Activated naive CD8-positive, alpha-beta T cell treated with anti-CD3 and anti-CD28 coated beads, Interleukin-2, amount 10 ng/mL, durations not matched to agents 7 days and 5 days (primary cell): ENCODE results near the gene SLC6A17. TPM values are rescaled to one million over a fixed set of nuclear protein-coding genes. Genes with fewer than 3 reads are reported as not detected.

ENCODE experiments used
- ATAC-seq: fragments of 150-1000 bp; cut with Tn5 transposase; one replicate; pipeline ENCODE4 v1.10.0; 2021; ENCODE audit warnings: low read depth, moderate library complexity
- POLR2A ChIA-PET: fragments of 350-600 bp; sonication (Branson Sonifier 250); formaldehyde crosslinking; loops from one replicate; lab custom pipeline; 2021; ENCODE audit warnings: antibody characterized with exemption; lab: Charles Lee
- DNase-seq: peaks from one replicate; pipeline ENCODE4 v3.0.0; 2021
- H3K27ac Mint-ChIP-seq: one replicate; pipeline ENCODE4 v1.8.0; 2022; ENCODE audit warnings: mild to moderate bottlenecking, mixed read lengths
- H3K27me3 Mint-ChIP-seq: one replicate; pipeline ENCODE4 v1.8.0; 2022; ENCODE audit warnings: mild to moderate bottlenecking, moderate library complexity, mixed read lengths
- H3K36me3 Mint-ChIP-seq: one replicate; pipeline ENCODE4 v1.8.0; 2021; ENCODE audit warnings: mild to moderate bottlenecking, mixed read lengths
- H3K4me1 Mint-ChIP-seq: one replicate; pipeline ENCODE4 v1.8.0; 2021; ENCODE audit warnings: mixed read lengths
- H3K4me3 Mint-ChIP-seq: one replicate; pipeline ENCODE4 v1.8.0; 2022; ENCODE audit warnings: mild to moderate bottlenecking, moderate library complexity, mixed read lengths
- H3K9me3 Mint-ChIP-seq: one replicate; pipeline ENCODE4 v1.8.0; 2021; ENCODE audit warnings: mixed read lengths
- total RNA-seq, 2 experiments: library from RNA; stranded (reverse); gene quantifications; one replicate each; pipeline ENCODE4 v1.2.3, GENCODE V29; 2021

The SLC6A17 gene
- total RNA-seq, 2 experiments from 2014 or later = not detected

GRCh38 chr1:110120960-110121561 is 29.2 kb upstream of the SLC6A17 start:
- Mint-ChIP-seq H3K4me3 (no peak overlapping the region), H3K36me3 (peaks cover 4% of the 10 kb centered on the region), H3K9me3 (peaks cover 8% of the 10 kb centered on the region), H3K27me3 (peaks cover 20% of the 10 kb centered on the region), H3K4me1 (peaks cover 6% of the 10 kb centered on the region), H3K27ac (no peak overlapping the region)
- ATAC-seq (no peak), DNase-seq (no peak)
- POLR2A ChIA-PET = no interaction called here

- ATAC-seq = no peak
- Mint-ChIP-seq H3K36me3 (peaks cover 4% of the 10 kb centered on the region), H3K4me3 (no peak overlapping the region), H3K27ac (no peak overlapping the region), H3K9me3 (peaks cover 8% of the 10 kb centered on the region), H3K4me1 (peaks cover 4% of the 10 kb centered on the region), H3K27me3 (peaks cover 21% of the 10 kb centered on the region)
- POLR2A ChIA-PET = no interaction called here
- no peak for DNase-seq
Measured at GRCh38 chr1:110123224-110123623, 27.1 kb upstream of the SLC6A17 start.

- POLR2A ChIA-PET = no interaction called here
Measured at GRCh38 chr1:110125810-110126209, 24.5 kb upstream of the SLC6A17 start.

GRCh38 chr1:110130113-110130591 is 20.1 kb upstream of the SLC6A17 start:
- no peak for DNase-seq

More at GRCh38 chr1:110125810-110126209, 24.5 kb upstream of the SLC6A17 start:
- DNase-seq = no peak
- H3K4me3 Mint-ChIP-seq = no peak overlapping the region
- peaks cover 39% of the 10 kb centered on the region for H3K27me3 Mint-ChIP-seq
- no peak overlapping the region for H3K27ac Mint-ChIP-seq
- H3K4me1 Mint-ChIP-seq = no peaks in the 10 kb centered on the region
- H3K9me3 Mint-ChIP-seq = peaks cover 3% of the 10 kb centered on the region
- H3K36me3 Mint-ChIP-seq = no peaks in the 10 kb centered on the region
- no peak for ATAC-seq

GRCh38 chr1:110130989-110131388 is 19.3 kb upstream of the SLC6A17 start:
- H3K36me3 Mint-ChIP-seq = no peaks in the 10 kb centered on the region
- no peaks in the 10 kb centered on the region for H3K4me1 Mint-ChIP-seq
- no peak overlapping the region for H3K4me3 Mint-ChIP-seq
- ATAC-seq (no peak), DNase-seq (no peak)
- H3K27me3 Mint-ChIP-seq = peaks cover 49% of the 10 kb centered on the region
- POLR2A ChIA-PET = no interaction called here
- no peak overlapping the region for H3K27ac Mint-ChIP-seq
- no peaks in the 10 kb centered on the region for H3K9me3 Mint-ChIP-seq

More at GRCh38 chr1:110130113-110130591, 20.1 kb upstream of the SLC6A17 start:
- Mint-ChIP-seq H3K36me3 (no peaks in the 10 kb centered on the region), H3K4me1 (no peaks in the 10 kb centered on the region), H3K27ac (no peak overlapping the region), H3K9me3 (no peaks in the 10 kb centered on the region), H3K4me3 (no peak overlapping the region), H3K27me3 (peaks cover 42% of the 10 kb centered on the region)
- POLR2A ChIA-PET = no interaction called here
- ATAC-seq = no peak

GRCh38 chr1:110132682-110133081 is 17.6 kb upstream of the SLC6A17 start:
- POLR2A ChIA-PET = no interaction called here
- Mint-ChIP-seq H3K4me1 (peaks cover 8% of the 10 kb centered on the region), H3K36me3 (no peaks in the 10 kb centered on the region), H3K9me3 (no peaks in the 10 kb centered on the region), H3K4me3 (no peak overlapping the region), H3K27me3 (peaks cover 62% of the 10 kb centered on the region), H3K27ac (no peak overlapping the region)
- ATAC-seq = no peak
- DNase-seq = no peak

GRCh38 chr1:110133436-110133835 is 16.9 kb upstream of the SLC6A17 start:
- Mint-ChIP-seq H3K4me3 (no peak overlapping the region), H3K27me3 (peaks cover 67% of the 10 kb centered on the region), H3K4me1 (peaks cover 8% of the 10 kb centered on the region), H3K27ac (no peak overlapping the region), H3K36me3 (no peaks in the 10 kb centered on the region), H3K9me3 (no peaks in the 10 kb centered on the region)
- POLR2A ChIA-PET = no interaction called here
- ATAC-seq (no peak), DNase-seq (no peak)

- no peaks in the 10 kb centered on the region for H3K9me3 Mint-ChIP-seq
- DNase-seq (no peak), ATAC-seq (no peak)
- H3K4me1 Mint-ChIP-seq = peaks cover 8% of the 10 kb centered on the region
- H3K4me3 Mint-ChIP-seq = no peak overlapping the region
- H3K27ac Mint-ChIP-seq = no peak overlapping the region
- no peaks in the 10 kb centered on the region for H3K36me3 Mint-ChIP-seq
- peaks cover 64% of the 10 kb centered on the region for H3K27me3 Mint-ChIP-seq
- POLR2A ChIA-PET = interaction anchor here (0.6 kb wide), 1 partner anchor 249 kb away, joined by 3 read pairs; no protein-coding TSS in a partner anchor
Measured at GRCh38 chr1:110134050-110134595, 16.2 kb upstream of the SLC6A17 start.

GRCh38 chr1:110135246-110135645 is 15.0 kb upstream of the SLC6A17 start:
- Mint-ChIP-seq H3K27ac (no peak overlapping the region), H3K9me3 (no peaks in the 10 kb centered on the region), H3K27me3 (peaks cover 61% of the 10 kb centered on the region), H3K4me1 (peaks cover 8% of the 10 kb centered on the region), H3K4me3 (no peak overlapping the region), H3K36me3 (no peaks in the 10 kb centered on the region)
- POLR2A ChIA-PET = no interaction called here
- no peak for DNase-seq
- ATAC-seq = no peak

GRCh38 chr1:110135666-110136065 is 14.6 kb upstream of the SLC6A17 start:
- ATAC-seq (no peak), DNase-seq (no peak)
- H3K9me3 Mint-ChIP-seq = no peaks in the 10 kb centered on the region
- H3K4me1 Mint-ChIP-seq = peaks cover 8% of the 10 kb centered on the region
- H3K4me3 Mint-ChIP-seq = no peak overlapping the region
- POLR2A ChIA-PET = no interaction called here
- no peaks in the 10 kb centered on the region for H3K36me3 Mint-ChIP-seq
- peaks cover 58% of the 10 kb centered on the region for H3K27me3 Mint-ChIP-seq
- no peak overlapping the region for H3K27ac Mint-ChIP-seq

GRCh38 chr1:110136911-110137310 is 13.4 kb upstream of the SLC6A17 start:
- ATAC-seq (peak; percentile 60), DNase-seq (peak; percentile 52)
- POLR2A ChIA-PET = no interaction called here
- no peak overlapping the region for H3K27ac Mint-ChIP-seq
- H3K4me1 Mint-ChIP-seq = peaks cover 8% of the 10 kb centered on the region
- peaks cover 48% of the 10 kb centered on the region for H3K27me3 Mint-ChIP-seq
- H3K9me3 Mint-ChIP-seq = no peaks in the 10 kb centered on the region
- H3K36me3 Mint-ChIP-seq = no peaks in the 10 kb centered on the region
- peak overlapping the region; percentile 41 for H3K4me3 Mint-ChIP-seq

- POLR2A ChIA-PET = no interaction called here
- H3K36me3 Mint-ChIP-seq = no peaks in the 10 kb centered on the region
- no peaks in the 10 kb centered on the region for H3K9me3 Mint-ChIP-seq
- no peak overlapping the region for H3K27ac Mint-ChIP-seq
- DNase-seq (no peak), ATAC-seq (no peak)
- no peak overlapping the region for H3K4me3 Mint-ChIP-seq
- peaks cover 45% of the 10 kb centered on the region for H3K27me3 Mint-ChIP-seq
- H3K4me1 Mint-ChIP-seq = peaks cover 8% of the 10 kb centered on the region
Measured at GRCh38 chr1:110138956-110139355, 11.3 kb upstream of the SLC6A17 start.

GRCh38 chr1:110144366-110144765 is 5.9 kb upstream of the SLC6A17 start:
- no peaks in the 10 kb centered on the region for H3K36me3 Mint-ChIP-seq
- ATAC-seq = no peak
- H3K27me3 Mint-ChIP-seq = peaks cover 12% of the 10 kb centered on the region
- H3K27ac Mint-ChIP-seq = no peak overlapping the region
- H3K9me3 Mint-ChIP-seq = no peaks in the 10 kb centered on the region
- DNase-seq = no peak
- H3K4me1 Mint-ChIP-seq = peaks cover 1% of the 10 kb centered on the region
- H3K4me3 Mint-ChIP-seq = no peak overlapping the region
- POLR2A ChIA-PET = no interaction called here

- DNase-seq (no peak), ATAC-seq (no peak)
- Mint-ChIP-seq H3K4me1 (peaks cover 4% of the 10 kb centered on the region), H3K27ac (no peak overlapping the region), H3K9me3 (no peaks in the 10 kb centered on the region), H3K27me3 (peaks cover 39% of the 10 kb centered on the region), H3K36me3 (no peaks in the 10 kb centered on the region), H3K4me3 (no peak overlapping the region)
- POLR2A ChIA-PET = no interaction called here
Measured at GRCh38 chr1:110148961-110149360, 1.3 kb upstream of the SLC6A17 start.
